Hepatocyte (in vitro differentiated cells): Measurements from ENCODE around the gene FCGBP.

Source experiments
- EZH2 ChIP-seq: fragments of 200-600 bp; sonication (generic); IDR thresholded peaks from 2 replicates; pipeline ENCODE4 v1.6.1; 2016; ENCODE audit warnings: antibody characterized with exemption, mild to moderate bottlenecking, borderline replicate concordance
- EZH2phosphoT487 ChIP-seq: fragments of 200-600 bp; sonication (generic); IDR thresholded peaks from one replicate; pipeline ENCODE4 v1.6.1; 2018; ENCODE audit warnings: antibody characterized with exemption, mild to moderate bottlenecking, low read depth, moderate library complexity; ENCODE audit not compliant: unreplicated experiment, severe bottlenecking
- TF ChIP-seq, protein P1 (sequence below): fragments of 200-600 bp; sonication (generic); IDR thresholded peaks from 2 replicates; pipeline ENCODE4 v1.5.1; 2016; ENCODE audit warnings: antibody characterized with exemption, mild to moderate bottlenecking; ENCODE audit not compliant: poor library complexity

DNA sequence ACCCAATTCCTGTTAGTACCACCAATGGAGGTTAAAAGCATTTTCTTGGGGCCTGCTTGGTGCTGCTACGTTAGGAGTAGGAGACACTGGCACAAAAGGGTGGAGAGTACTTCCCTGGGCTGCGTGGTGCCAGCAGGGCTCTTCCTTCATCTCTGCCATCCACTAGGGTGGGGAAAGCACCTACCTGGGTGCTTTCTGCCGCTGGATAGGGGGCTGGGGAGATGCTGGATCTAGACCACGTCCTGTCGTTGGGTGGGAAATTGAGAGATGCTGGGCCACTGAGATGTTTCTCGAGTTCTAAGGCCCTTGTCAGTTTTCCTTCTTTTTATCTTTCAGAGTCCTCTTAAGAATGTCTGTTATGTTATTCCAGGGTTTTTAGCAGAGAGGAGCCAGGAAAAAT lies 6.7 kb upstream of the FCGBP start:
- TF ChIP-seq, protein P1, sequence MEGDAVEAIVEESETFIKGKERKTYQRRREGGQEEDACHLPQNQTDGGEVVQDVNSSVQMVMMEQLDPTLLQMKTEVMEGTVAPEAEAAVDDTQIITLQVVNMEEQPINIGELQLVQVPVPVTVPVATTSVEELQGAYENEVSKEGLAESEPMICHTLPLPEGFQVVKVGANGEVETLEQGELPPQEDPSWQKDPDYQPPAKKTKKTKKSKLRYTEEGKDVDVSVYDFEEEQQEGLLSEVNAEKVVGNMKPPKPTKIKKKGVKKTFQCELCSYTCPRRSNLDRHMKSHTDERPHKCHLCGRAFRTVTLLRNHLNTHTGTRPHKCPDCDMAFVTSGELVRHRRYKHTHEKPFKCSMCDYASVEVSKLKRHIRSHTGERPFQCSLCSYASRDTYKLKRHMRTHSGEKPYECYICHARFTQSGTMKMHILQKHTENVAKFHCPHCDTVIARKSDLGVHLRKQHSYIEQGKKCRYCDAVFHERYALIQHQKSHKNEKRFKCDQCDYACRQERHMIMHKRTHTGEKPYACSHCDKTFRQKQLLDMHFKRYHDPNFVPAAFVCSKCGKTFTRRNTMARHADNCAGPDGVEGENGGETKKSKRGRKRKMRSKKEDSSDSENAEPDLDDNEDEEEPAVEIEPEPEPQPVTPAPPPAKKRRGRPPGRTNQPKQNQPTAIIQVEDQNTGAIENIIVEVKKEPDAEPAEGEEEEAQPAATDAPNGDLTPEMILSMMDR, result no peak
- TF ChIP-seq EZH2phosphoT487, result no peak
- no peak for TF ChIP-seq EZH2
